IPS-NIHi7 (cell line): Measurements from ENCODE around the gene ZNF23.
"Not testable (repeated sequence)": the region's sequence is repeated elsewhere in the genome, so short reads cannot be mapped to it uniquely, and the experiment has no call there.

Source experiments
- DNase-seq: peaks from one replicate; pipeline ENCODE4 v3.0.0; 2012; ENCODE audit warnings: mixed read lengths; ENCODE audit errors: extremely low spot score

The ZNF23 gene

GRCh38 chr16:71461686-71462648, at the start of gene ZNF23:
TSS of gene ZNF23 (minus strand) at chr16:71462247. CDS start at chr16:71456796, 5,451 bp downstream.
- DNase-seq: peak; percentile 97

GRCh38 chr16:71507061-71507460, 45.0 kb upstream of the ZNF23 start:
- DNase-seq: no peak

- DNase-seq: no peak
Measured at GRCh38 chr16:71504901-71505300, 42.9 kb upstream of the ZNF23 start.

- not testable (repeated sequence) for DNase-seq
Measured at GRCh38 chr16:71504051-71504450, 42.0 kb upstream of the ZNF23 start.

- DNase-seq: no peak
Measured at GRCh38 chr16:71501547-71501946, 39.5 kb upstream of the ZNF23 start.

- DNase-seq: no peak
Measured at GRCh38 chr16:71500964-71501363, 38.9 kb upstream of the ZNF23 start.

- peak; percentile 69 for DNase-seq
Measured at GRCh38 chr16:71499775-71500364, 37.8 kb upstream of the ZNF23 start.

GRCh38 chr16:71498031-71498430, 36.0 kb upstream of the ZNF23 start:
- DNase-seq: no peak

GRCh38 chr16:71493213-71493612, 31.2 kb upstream of the ZNF23 start:
- no peak for DNase-seq

- no peak for DNase-seq
Measured at GRCh38 chr16:71492786-71493185, 30.7 kb upstream of the ZNF23 start.

- no peak for DNase-seq
Measured at GRCh38 chr16:71491054-71491453, 29.0 kb upstream of the ZNF23 start.

- no peak for DNase-seq
Measured at GRCh38 chr16:71490361-71490760, 28.3 kb upstream of the ZNF23 start.

- no peak for DNase-seq
Measured at GRCh38 chr16:71489122-71489521, 27.1 kb upstream of the ZNF23 start, which contains the start of gene ZNF19. TSS of gene ZNF19 (minus strand) at chr16:71489324. CDS start at chr16:71482114, 7,210 bp downstream.

- peak; percentile 85 for DNase-seq
Measured at GRCh38 chr16:71484006-71484893, 22.2 kb upstream of the ZNF23 start.

GRCh38 chr16:71482569-71482968, 20.5 kb upstream of the ZNF23 start:
- DNase-seq: no peak

- no peak for DNase-seq
Measured at GRCh38 chr16:71480956-71481355, 18.9 kb upstream of the ZNF23 start.

- peak; percentile 70 for DNase-seq
Measured at GRCh38 chr16:71479420-71479819, 17.4 kb upstream of the ZNF23 start.

- no peak for DNase-seq
Measured at GRCh38 chr16:71476457-71477124, 14.5 kb upstream of the ZNF23 start.

GRCh38 chr16:71474864-71475263, 12.8 kb upstream of the ZNF23 start:
- no peak for DNase-seq

- DNase-seq: no peak
Measured at GRCh38 chr16:71473891-71474290, 11.8 kb upstream of the ZNF23 start.

- DNase-seq: no peak
Measured at GRCh38 chr16:71472931-71473330, 10.9 kb upstream of the ZNF23 start.
